Measurements from ENCODE around the gene TCN2.

The TCN2 gene

DNA sequence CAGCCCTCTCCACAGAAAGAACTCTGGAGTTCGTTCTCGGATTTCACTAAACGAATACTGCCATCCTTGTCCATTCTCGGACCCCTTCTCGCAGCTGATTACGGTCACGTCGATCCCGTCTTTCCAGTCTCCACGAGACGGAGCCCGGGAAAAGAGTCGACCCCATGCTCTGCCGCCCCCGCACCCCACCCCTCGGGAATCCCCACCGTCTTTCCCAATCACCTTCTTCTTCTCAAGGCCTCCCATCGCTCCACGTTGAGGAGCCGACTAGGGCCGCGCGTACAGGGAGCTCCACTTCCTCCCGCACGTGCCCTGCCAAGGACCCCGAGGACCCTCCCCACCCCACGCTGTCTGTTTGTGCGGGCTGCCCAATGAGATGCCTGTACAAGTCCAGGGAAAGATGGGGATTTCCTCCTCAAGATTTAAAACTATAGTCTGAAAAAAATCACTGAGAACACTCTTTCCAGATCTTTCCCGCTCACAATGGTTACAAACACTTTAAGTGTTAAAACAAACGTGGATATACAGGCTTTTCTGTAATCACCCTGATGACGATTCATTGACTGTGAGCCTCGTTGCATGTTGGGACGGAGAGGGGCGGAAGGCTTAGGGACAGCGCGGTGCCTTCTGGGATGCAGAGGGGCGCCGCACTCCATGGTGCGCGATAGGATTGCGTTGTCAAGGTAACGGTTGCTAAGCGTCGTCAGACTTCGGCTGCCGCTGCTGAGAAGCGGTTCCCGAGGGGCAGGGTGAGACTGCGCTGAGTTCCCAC lies 15.2 kb upstream of the TCN2 start, which contains the start of gene PES1 (continued):
- TF ChIP-seq, protein P1, sequence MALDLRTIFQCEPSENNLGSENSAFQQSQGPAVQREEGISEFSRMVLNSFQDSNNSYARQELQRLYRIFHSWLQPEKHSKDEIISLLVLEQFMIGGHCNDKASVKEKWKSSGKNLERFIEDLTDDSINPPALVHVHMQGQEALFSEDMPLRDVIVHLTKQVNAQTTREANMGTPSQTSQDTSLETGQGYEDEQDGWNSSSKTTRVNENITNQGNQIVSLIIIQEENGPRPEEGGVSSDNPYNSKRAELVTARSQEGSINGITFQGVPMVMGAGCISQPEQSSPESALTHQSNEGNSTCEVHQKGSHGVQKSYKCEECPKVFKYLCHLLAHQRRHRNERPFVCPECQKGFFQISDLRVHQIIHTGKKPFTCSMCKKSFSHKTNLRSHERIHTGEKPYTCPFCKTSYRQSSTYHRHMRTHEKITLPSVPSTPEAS (tag by site-specific recombination; IDR thresholded peaks at IDR 0.05), result peak; percentile 28; the same call in 1 of the 2 replicates
- TF ChIP-seq ZNF324 (tag by site-specific recombination; IDR thresholded peaks at IDR 0.05) (peak; percentile 95), GLIS1 (tag by site-specific recombination; IDR thresholded peaks at IDR 0.05) (peak; percentile 87), ZBTB1 (tag by site-specific recombination; IDR thresholded peaks at IDR 0.05) (no peak), ZNF202 (tag by site-specific recombination; IDR thresholded peaks at IDR 0.05; ENCODE audit: borderline replicate concordance) (no peak), ZNF433 (tag by site-specific recombination; IDR thresholded peaks at IDR 0.05; ENCODE audit: low read depth) (no peak), ZEB2 (tag by site-specific recombination; IDR thresholded peaks at IDR 0.05) (0 out of 2 replicates have a peak, but pooled peaks have one; percentile 66), ZNF404 (tag by site-specific recombination; IDR thresholded peaks at IDR 0.05) (no peak), ZNF623 (tag by site-specific recombination; IDR thresholded peaks at IDR 0.05) (peak; percentile 20; the same call in 1 of the 2 replicates), ZNF621 (tag by site-specific recombination; IDR thresholded peaks at IDR 0.05) (no peak), ZNF16 (tag by site-specific recombination; IDR thresholded peaks at IDR 0.05; ENCODE audit: low read depth) (no peak), KLF1 (tag by site-specific recombination; IDR thresholded peaks at IDR 0.05) (0 out of 2 replicates have a peak, but pooled peaks have one; percentile 8), ZBTB21 (tag by site-specific recombination; IDR thresholded peaks at IDR 0.05) (peak; percentile 88), KLF8 (tag by site-specific recombination; IDR thresholded peaks at IDR 0.05) (peak; percentile 90), KLF16 (tag by site-specific recombination; IDR thresholded peaks at IDR 0.05) (peak; percentile 31; the same call in 1 of the 2 replicates), SP3 (tag by site-specific recombination; IDR thresholded peaks at IDR 0.05) (peak; percentile 88), ZNF701 (tag by site-specific recombination; IDR thresholded peaks at IDR 0.05) (no peak), ZNF791 (tag by site-specific recombination; IDR thresholded peaks at IDR 0.05) (no peak), ZBTB7A (tag by site-specific recombination; IDR thresholded peaks at IDR 0.05; ENCODE audit: low read depth) (peak; percentile 61), REPIN1 (tag by site-specific recombination; IDR thresholded peaks at IDR 0.05; ENCODE audit: low read depth) (no peak), ZNF76 (tag by site-specific recombination; IDR thresholded peaks at IDR 0.05; ENCODE audit: borderline replicate concordance, low read depth) (peak; percentile 100), SP2 (tag by site-specific recombination; IDR thresholded peaks at IDR 0.05) (peak; percentile 58), ZNF174 (tag by site-specific recombination; IDR thresholded peaks at IDR 0.05) (no peak), ZNF394 (tag by site-specific recombination; IDR thresholded peaks at IDR 0.05; ENCODE audit: borderline replicate concordance) (peak; percentile 57; the same call in 1 of the 2 replicates)
- TF ChIP-seq, protein P2, sequence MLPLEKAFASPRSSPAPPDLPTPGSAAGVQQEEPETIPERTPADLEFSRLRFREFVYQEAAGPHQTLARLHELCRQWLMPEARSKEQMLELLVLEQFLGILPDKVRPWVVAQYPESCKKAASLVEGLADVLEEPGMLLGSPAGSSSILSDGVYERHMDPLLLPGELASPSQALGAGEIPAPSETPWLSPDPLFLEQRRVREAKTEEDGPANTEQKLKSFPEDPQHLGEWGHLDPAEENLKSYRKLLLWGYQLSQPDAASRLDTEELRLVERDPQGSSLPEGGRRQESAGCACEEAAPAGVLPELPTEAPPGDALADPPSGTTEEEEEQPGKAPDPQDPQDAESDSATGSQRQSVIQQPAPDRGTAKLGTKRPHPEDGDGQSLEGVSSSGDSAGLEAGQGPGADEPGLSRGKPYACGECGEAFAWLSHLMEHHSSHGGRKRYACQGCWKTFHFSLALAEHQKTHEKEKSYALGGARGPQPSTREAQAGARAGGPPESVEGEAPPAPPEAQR (tag by site-specific recombination; IDR thresholded peaks at IDR 0.05), result peak; percentile 92; the same call in 1 of the 2 replicates
- TF ChIP-seq, protein P3, sequence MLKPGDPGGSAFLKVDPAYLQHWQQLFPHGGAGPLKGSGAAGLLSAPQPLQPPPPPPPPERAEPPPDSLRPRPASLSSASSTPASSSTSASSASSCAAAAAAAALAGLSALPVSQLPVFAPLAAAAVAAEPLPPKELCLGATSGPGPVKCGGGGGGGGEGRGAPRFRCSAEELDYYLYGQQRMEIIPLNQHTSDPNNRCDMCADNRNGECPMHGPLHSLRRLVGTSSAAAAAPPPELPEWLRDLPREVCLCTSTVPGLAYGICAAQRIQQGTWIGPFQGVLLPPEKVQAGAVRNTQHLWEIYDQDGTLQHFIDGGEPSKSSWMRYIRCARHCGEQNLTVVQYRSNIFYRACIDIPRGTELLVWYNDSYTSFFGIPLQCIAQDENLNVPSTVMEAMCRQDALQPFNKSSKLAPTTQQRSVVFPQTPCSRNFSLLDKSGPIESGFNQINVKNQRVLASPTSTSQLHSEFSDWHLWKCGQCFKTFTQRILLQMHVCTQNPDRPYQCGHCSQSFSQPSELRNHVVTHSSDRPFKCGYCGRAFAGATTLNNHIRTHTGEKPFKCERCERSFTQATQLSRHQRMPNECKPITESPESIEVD (tag by site-specific recombination; IDR thresholded peaks at IDR 0.05), result no peak
- TF ChIP-seq, protein P4, sequence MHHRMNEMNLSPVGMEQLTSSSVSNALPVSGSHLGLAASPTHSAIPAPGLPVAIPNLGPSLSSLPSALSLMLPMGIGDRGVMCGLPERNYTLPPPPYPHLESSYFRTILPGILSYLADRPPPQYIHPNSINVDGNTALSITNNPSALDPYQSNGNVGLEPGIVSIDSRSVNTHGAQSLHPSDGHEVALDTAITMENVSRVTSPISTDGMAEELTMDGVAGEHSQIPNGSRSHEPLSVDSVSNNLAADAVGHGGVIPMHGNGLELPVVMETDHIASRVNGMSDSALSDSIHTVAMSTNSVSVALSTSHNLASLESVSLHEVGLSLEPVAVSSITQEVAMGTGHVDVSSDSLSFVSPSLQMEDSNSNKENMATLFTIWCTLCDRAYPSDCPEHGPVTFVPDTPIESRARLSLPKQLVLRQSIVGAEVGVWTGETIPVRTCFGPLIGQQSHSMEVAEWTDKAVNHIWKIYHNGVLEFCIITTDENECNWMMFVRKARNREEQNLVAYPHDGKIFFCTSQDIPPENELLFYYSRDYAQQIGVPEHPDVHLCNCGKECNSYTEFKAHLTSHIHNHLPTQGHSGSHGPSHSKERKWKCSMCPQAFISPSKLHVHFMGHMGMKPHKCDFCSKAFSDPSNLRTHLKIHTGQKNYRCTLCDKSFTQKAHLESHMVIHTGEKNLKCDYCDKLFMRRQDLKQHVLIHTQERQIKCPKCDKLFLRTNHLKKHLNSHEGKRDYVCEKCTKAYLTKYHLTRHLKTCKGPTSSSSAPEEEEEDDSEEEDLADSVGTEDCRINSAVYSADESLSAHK (tag by site-specific recombination; IDR thresholded peaks at IDR 0.05), result 0 out of 2 replicates have a peak, but pooled peaks have one; percentile 11
- TF ChIP-seq, protein P5, sequence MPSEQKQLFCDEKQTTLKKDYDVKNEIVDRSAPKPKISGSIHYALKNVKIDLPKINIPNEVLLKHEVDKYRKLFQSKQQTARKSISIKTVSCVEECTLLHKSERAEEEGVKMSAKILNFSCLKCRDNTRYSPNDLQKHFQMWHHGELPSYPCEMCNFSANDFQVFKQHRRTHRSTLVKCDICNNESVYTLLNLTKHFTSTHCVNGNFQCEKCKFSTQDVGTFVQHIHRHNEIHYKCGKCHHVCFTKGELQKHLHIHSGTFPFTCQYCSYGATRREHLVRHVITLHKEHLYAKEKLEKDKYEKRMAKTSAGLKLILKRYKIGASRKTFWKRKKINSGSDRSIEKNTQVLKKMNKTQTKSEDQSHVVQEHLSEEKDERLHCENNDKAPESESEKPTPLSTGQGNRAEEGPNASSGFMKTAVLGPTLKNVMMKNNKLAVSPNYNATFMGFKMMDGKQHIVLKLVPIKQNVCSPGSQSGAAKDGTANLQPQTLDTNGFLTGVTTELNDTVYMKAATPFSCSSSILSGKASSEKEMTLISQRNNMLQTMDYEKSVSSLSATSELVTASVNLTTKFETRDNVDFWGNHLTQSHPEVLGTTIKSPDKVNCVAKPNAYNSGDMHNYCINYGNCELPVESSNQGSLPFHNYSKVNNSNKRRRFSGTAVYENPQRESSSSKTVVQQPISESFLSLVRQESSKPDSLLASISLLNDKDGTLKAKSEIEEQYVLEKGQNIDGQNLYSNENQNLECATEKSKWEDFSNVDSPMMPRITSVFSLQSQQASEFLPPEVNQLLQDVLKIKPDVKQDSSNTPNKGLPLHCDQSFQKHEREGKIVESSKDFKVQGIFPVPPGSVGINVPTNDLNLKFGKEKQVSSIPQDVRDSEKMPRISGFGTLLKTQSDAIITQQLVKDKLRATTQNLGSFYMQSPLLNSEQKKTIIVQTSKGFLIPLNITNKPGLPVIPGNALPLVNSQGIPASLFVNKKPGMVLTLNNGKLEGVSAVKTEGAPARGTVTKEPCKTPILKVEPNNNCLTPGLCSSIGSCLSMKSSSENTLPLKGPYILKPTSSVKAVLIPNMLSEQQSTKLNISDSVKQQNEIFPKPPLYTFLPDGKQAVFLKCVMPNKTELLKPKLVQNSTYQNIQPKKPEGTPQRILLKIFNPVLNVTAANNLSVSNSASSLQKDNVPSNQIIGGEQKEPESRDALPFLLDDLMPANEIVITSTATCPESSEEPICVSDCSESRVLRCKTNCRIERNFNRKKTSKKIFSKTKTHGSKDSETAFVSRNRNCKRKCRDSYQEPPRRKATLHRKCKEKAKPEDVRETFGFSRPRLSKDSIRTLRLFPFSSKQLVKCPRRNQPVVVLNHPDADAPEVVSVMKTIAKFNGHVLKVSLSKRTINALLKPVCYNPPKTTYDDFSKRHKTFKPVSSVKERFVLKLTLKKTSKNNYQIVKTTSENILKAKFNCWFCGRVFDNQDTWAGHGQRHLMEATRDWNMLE (tag by site-specific recombination; conservative IDR thresholded peaks at IDR 0.05; ENCODE audit: low read depth), result peak; percentile 76
